ENCODE data around the gene JARID2. TPM values are rescaled to one million over a fixed set of nuclear protein-coding genes. Genes with fewer than 3 reads are reported as not detected.
A peak's percentile ranks its signal among the peaks of the same experiment; 100 is the strongest.

The JARID2 gene
- total and polyA plus RNA-seq, 4 donors, result 3.8 to 14.8 (median 12.0) TPM

DNA sequence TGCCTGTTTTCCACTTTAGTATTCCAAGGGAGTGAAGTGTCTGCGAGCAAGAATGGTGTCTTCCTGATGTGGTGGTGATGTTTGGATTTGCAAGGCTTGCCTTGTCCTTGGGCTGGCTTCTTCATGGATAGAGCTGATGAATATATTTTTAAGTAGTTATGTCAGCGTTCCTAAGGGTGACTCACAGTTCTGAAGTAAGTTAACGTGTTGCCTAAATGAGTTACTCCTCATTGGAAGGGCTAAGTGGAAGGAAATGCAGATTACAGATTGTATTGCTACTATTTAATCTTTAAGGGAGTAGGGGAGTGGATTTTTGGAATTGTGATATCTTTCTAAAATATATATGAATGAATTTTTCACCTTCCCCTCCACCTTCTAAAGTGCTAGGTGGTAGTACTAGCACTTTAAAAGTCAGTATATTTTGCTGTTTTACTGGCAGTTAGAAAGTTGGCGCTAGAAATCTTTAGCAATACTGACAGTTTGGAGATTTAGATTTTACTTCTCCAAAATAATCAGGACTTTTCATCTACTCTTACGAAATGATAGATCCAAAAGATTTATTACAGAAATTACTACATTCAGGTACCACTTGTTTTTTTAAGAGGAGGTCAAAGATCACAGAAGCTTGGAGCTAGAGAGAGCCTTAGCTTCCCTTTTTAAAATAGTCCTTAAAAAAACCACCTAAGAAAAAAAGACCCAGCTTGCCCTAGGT lies 197.4 kb downstream of the JARID2 start:
- Histone ChIP-seq H3K9ac (ENCODE audit: insufficient read depth in 1 of 2, low read length in 2 of 2) (no peak overlapping the region), H3K36me3 (ENCODE audit: control insufficient read depth in 4 of 4, insufficient read depth in 4 of 4, low read length in 4 of 4) (no peaks in the 10 kb centered on the region), H3K27ac (ENCODE audit: low read depth in 1 of 2, low read length in 1 of 2) (no peak overlapping the region), H3K9me3 (ENCODE audit: control insufficient read depth in 4 of 4, insufficient read depth in 3 of 4, low read length in 3 of 4) (no peaks in the 10 kb centered on the region), H3K4me1 (ENCODE audit: control insufficient read depth in 5 of 5, insufficient read depth in 5 of 5, low read length in 5 of 5) (peaks cover 0 to 35% (median 22%) of the 10 kb centered on the region in 5 donors), H3K4me3 (no peak overlapping the region), H3K27me3 (ENCODE audit: control insufficient read depth in 3 of 3, insufficient read depth in 3 of 3, low read length in 2 of 3) (no peaks in the 10 kb centered on the region)
- TF ChIP-seq, protein P1, sequence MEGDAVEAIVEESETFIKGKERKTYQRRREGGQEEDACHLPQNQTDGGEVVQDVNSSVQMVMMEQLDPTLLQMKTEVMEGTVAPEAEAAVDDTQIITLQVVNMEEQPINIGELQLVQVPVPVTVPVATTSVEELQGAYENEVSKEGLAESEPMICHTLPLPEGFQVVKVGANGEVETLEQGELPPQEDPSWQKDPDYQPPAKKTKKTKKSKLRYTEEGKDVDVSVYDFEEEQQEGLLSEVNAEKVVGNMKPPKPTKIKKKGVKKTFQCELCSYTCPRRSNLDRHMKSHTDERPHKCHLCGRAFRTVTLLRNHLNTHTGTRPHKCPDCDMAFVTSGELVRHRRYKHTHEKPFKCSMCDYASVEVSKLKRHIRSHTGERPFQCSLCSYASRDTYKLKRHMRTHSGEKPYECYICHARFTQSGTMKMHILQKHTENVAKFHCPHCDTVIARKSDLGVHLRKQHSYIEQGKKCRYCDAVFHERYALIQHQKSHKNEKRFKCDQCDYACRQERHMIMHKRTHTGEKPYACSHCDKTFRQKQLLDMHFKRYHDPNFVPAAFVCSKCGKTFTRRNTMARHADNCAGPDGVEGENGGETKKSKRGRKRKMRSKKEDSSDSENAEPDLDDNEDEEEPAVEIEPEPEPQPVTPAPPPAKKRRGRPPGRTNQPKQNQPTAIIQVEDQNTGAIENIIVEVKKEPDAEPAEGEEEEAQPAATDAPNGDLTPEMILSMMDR (IDR thresholded peaks at IDR 0.05; ENCODE audit: control extremely low read depth, extremely low read depth), result no peak
- DNase-seq (no peak), ATAC-seq (ENCODE audit: insufficient read depth, low FRiP score) (peak; percentile 44)
- 38 to 46% methylated on average over 5 of the region's 5 CpGs for WGBS, 2 donors

DNA sequence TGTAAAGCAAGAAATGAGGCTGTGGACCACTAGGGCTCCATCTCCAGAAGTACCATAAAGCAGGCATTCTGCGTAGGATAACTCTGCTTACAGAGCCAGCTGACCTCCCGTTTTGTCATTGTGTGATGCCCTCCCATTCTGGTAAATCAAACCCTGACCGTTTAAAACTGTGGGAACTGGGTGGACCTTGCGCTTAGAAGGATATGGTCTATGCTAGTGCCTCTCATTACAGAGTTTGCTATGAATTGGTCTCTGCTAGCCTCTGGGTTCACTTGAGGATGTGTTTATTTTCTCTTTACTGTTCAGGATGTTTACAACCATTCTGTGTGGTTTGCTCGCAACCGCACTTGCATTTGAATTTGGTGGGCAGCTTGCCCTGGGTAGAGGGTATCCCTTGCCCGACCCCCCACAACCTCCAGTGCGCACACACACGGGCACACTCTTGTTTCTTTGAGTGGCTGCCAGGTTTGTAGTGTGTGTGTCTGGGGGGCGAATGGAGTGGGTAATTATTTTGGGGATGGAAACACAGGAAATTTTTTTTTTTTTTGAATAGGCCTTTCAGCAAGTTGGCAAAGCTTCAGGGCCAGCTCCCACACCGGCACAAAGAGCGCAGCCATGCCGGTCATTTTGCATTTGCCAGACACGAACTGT lies 198.3 kb downstream of the JARID2 start:
- H3K4me1 ChIP-seq (ENCODE audit: control insufficient read depth in 5 of 5, insufficient read depth in 5 of 5, low read length in 5 of 5), result peaks cover 0 to 38% (median 22%) of the 10 kb centered on the region in 5 donors
- H3K27me3 ChIP-seq (ENCODE audit: control insufficient read depth in 3 of 3, insufficient read depth in 3 of 3, low read length in 2 of 3), result no peaks in the 10 kb centered on the region
- TF ChIP-seq, protein P1 (IDR thresholded peaks at IDR 0.05; ENCODE audit: control extremely low read depth, extremely low read depth), result no peak
- no peaks in the 10 kb centered on the region for H3K36me3 ChIP-seq (ENCODE audit: control insufficient read depth in 4 of 4, insufficient read depth in 4 of 4, low read length in 4 of 4)
- H3K9me3 ChIP-seq (ENCODE audit: control insufficient read depth in 4 of 4, insufficient read depth in 3 of 4, low read length in 3 of 4), result no peaks in the 10 kb centered on the region
- no peak overlapping the region for H3K9ac ChIP-seq (ENCODE audit: insufficient read depth in 1 of 2, low read length in 2 of 2)
- DNase-seq, result peak; percentile 55 to 77 (median 76)
- H3K27ac ChIP-seq (ENCODE audit: low read depth in 1 of 2, low read length in 1 of 2), result peak overlapping the region in 1 of 2 donors; percentile 33
- no peak for ATAC-seq (ENCODE audit: insufficient read depth, low FRiP score)
- no peak overlapping the region for H3K4me3 ChIP-seq
- 54 to 58% methylated on average over 14 of the region's 14 CpGs for WGBS, 2 donors

DNA sequence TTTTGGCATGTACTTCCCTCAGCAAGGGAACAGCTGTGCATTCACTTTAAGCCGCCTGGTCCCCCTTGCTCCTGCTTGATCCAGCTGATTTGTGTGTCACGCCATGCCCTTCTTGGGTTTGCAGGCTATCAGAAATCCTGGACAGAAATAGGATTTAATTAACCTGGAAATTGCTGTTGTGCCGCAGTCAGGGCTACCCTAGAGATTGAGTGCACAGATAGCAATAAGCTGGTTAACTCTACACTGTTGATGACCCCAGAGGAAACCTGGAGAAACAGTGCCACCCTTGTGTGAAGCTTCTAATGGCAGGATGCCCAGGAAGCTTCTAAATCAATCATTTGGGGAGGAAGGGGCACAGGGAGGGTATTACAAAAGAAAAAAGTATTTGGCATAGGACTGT lies 199.0 kb downstream of the JARID2 start:
- H3K27ac ChIP-seq (ENCODE audit: low read depth in 1 of 2, low read length in 1 of 2), result no peak overlapping the region
- H3K27me3 ChIP-seq (ENCODE audit: control insufficient read depth in 3 of 3, insufficient read depth in 3 of 3, low read length in 2 of 3), result no peaks in the 10 kb centered on the region
- no peak overlapping the region for H3K9ac ChIP-seq (ENCODE audit: insufficient read depth in 1 of 2, low read length in 2 of 2)
- no peaks in the 10 kb centered on the region for H3K36me3 ChIP-seq (ENCODE audit: control insufficient read depth in 4 of 4, insufficient read depth in 4 of 4, low read length in 4 of 4)
- ATAC-seq (ENCODE audit: insufficient read depth, low FRiP score), result no peak
- H3K4me1 ChIP-seq (ENCODE audit: control insufficient read depth in 5 of 5, insufficient read depth in 5 of 5, low read length in 5 of 5), result peaks cover 0 to 36% (median 20%) of the 10 kb centered on the region in 5 donors
- peak in 2 of 3 donors; percentile 55 to 57 for DNase-seq
- H3K4me3 ChIP-seq, result no peak overlapping the region
- H3K9me3 ChIP-seq (ENCODE audit: control insufficient read depth in 4 of 4, insufficient read depth in 3 of 4, low read length in 3 of 4), result no peaks in the 10 kb centered on the region
- TF ChIP-seq, protein P1 (IDR thresholded peaks at IDR 0.05; ENCODE audit: control extremely low read depth, extremely low read depth), result no peak
- WGBS, 2 donors, result 47 to 54% methylated on average over 3 of the region's 3 CpGs
